ENCODE results near the gene NSD2.

NSD2 gene

DNA sequence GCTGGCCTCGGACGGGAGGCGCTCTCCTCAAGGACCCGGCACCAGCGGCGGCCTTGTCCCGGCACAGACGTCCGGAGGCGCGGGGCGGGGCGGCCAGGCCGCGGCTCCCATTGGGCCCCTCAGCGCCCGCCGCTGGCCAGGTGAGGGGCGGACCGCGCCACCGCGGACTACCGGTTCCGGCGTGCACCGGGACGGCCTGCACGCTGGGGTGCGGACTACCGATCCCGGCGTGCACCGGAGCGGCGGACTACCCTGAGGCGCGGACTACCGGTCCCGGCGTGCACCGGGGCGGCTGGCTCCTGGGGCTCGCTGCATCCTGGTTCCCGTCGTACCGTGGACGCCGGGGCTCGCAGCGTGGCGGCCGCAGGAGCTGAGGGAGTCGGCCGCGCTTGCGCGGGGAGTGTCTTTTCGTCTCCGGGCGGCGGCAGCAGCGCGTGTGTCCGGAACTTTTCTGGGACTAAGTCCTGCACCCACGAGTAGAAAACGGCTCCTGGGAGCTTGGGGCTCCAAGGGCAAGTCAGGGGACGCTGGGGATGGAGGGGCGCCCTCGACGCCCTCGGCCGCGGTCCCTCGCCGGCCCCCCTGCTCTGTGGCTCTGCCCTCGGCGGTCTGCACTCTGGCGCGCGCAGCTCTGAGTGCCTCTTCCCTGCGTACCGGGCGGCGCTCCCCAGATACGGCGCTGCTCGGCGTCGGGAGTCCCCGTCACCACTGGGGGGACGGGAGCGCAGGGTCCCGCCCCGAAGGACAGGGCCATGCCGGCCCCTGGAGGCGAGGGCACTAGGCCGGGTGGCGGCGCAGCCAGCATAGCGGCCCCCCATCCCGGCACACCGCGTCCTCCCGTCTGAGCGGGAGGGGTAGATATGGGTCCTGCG is 14.9 kb upstream of the NSD2 start, which contains the start of gene LETM1:
Gene LETM1 (minus strand): TSS at position 86 of the 872 bp plus-strand sequence. CDS start 206 bp downstream, outside the sequence.
- Histone ChIP-seq H3K9me3 (ENCODE audit: insufficient read depth, low read depth, low read length) (no peaks in the 10 kb centered on the region), H3K4me1 (ENCODE audit: insufficient read depth, low read length) (peaks cover 4% of the 10 kb centered on the region; the same call in 1 of the 2 replicates), H3K36me3 (ENCODE audit: insufficient read depth, low read length) (no peaks in the 10 kb centered on the region; the same call in 1 of the 2 replicates), H3K4me3 (ENCODE audit: low read length) (peak within 1 kb of the TSS; percentile 86), H3K9ac (ENCODE audit: low read depth, low read length) (peak within 1 kb of the TSS; percentile 80), H3K27me3 (ENCODE audit: insufficient read depth, low read length) (peaks cover 55% of the 10 kb centered on the region), H3K27ac (ENCODE audit: low read depth, low read length) (no peak within 1 kb of the TSS)
- WGBS: under 1% methylated on average over 107 of the region's 107 CpGs

- Histone ChIP-seq H3K4me1 (ENCODE audit: insufficient read depth, low read length) (peaks cover 4% of the 10 kb centered on the region; the same call in 1 of the 2 replicates), H3K27me3 (ENCODE audit: insufficient read depth, low read length) (peaks cover 63% of the 10 kb centered on the region), H3K36me3 (ENCODE audit: insufficient read depth, low read length) (no peaks in the 10 kb centered on the region; the same call in 1 of the 2 replicates), H3K4me3 (ENCODE audit: low read length) (peak overlapping the region; percentile 86), H3K9me3 (ENCODE audit: insufficient read depth, low read depth, low read length) (no peaks in the 10 kb centered on the region), H3K9ac (ENCODE audit: low read depth, low read length) (peak overlapping the region; percentile 75), H3K27ac (ENCODE audit: low read depth, low read length) (no peak overlapping the region)
- 25% methylated on average over 32 of the region's 32 CpGs for WGBS
These were observed 14.1 kb upstream of the NSD2 start for GRCh38 chr4:1856943-1857699.

DNA sequence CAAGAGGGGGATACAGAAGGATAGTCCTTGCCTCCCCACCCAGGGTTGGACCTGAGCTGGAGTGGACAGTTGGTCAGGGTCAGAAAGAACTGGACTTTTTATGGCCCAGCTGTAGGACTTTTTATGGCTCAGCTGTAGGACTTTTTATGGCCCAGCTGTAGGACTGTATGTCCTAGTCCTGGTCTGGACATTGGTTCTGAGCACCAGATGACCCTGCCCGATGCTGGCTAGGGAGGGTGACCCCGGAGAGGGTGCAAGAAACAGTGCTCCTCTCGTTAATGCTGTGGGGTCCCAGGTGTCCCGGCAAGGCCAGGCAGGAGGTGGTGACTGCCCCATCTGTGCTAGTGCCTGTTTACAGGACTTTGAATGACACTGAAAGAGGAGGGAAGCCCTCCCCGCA is 13.3 kb upstream of the NSD2 start:
- H3K4me3 ChIP-seq (ENCODE audit: low read length): no peak overlapping the region
- 91% methylated on average over 5 of the region's 5 CpGs for WGBS
- no peak overlapping the region for H3K9ac ChIP-seq (ENCODE audit: low read depth, low read length)
- peaks cover 4% of the 10 kb centered on the region; the same call in 1 of the 2 replicates for H3K4me1 ChIP-seq (ENCODE audit: insufficient read depth, low read length)
- H3K27ac ChIP-seq (ENCODE audit: low read depth, low read length): no peak overlapping the region
- no peaks in the 10 kb centered on the region for H3K9me3 ChIP-seq (ENCODE audit: insufficient read depth, low read depth, low read length)
- H3K36me3 ChIP-seq (ENCODE audit: insufficient read depth, low read length): no peaks in the 10 kb centered on the region; the same call in 1 of the 2 replicates
- peaks cover 71% of the 10 kb centered on the region for H3K27me3 ChIP-seq (ENCODE audit: insufficient read depth, low read length)

GRCh38 chr4:1859389-1859753 is 11.8 kb upstream of the NSD2 start:
- Histone ChIP-seq H3K27ac (ENCODE audit: low read depth, low read length) (no peak overlapping the region), H3K36me3 (ENCODE audit: insufficient read depth, low read length) (no peaks in the 10 kb centered on the region), H3K27me3 (ENCODE audit: insufficient read depth, low read length) (peaks cover 85% of the 10 kb centered on the region), H3K4me1 (ENCODE audit: insufficient read depth, low read length) (peaks cover 4% of the 10 kb centered on the region; the same call in 1 of the 2 replicates), H3K4me3 (ENCODE audit: low read length) (no peak overlapping the region), H3K9me3 (ENCODE audit: insufficient read depth, low read depth, low read length) (no peaks in the 10 kb centered on the region), H3K9ac (ENCODE audit: low read depth, low read length) (no peak overlapping the region)
- WGBS: 63% methylated on average over 1 of the region's 1 CpG

DNA sequence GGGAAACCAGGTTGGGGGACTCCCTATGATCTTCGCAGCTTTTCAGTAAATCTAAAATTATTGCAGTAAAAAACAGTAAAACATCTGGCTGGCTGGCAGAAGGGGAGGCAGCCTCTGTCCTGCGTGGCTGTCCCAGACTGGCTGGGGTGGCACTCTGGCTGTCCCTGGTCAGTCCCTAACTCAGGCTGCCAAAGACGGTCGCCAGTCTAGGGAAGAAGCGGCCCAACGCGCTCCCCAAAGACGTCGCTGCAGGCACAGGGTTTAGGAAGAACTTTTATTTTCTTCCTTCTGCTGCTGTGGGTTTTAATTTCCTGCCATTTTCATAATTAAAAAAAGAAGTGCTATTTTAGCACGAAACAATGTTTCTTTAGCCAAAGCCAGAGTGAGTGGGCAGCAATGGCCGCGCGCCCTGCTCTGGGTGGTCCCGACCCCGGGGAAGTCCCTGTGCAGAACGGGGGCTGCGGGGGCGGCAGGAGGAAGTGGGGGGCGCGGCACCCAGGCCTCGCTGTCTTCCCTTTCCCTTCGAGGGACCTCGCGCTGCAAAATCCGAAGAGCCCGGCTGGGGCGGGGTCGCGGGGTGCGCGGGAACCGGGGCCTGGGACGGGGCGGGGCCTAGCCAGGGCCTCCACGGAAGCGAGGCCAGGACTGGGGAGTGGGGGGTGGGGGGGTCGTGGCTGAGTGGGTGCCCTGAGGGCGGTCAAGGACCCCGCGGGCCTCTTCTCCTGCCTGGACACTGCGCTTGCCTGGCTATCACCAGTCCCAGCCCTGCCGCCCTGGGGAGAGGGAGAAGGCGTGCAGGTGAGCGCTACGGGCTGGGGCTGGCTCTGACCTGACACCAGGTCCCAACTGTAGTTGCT is 8.9 kb upstream of the NSD2 start:
- Histone ChIP-seq H3K36me3 (ENCODE audit: insufficient read depth, low read length) (no peaks in the 10 kb centered on the region), H3K4me3 (ENCODE audit: low read length) (peak overlapping the region; percentile 29), H3K4me1 (ENCODE audit: insufficient read depth, low read length) (peaks cover under 1% of the 10 kb centered on the region; the same call in 1 of the 2 replicates), H3K9me3 (ENCODE audit: insufficient read depth, low read depth, low read length) (no peaks in the 10 kb centered on the region), H3K27me3 (ENCODE audit: insufficient read depth, low read length) (peaks cover 99% of the 10 kb centered on the region), H3K9ac (ENCODE audit: low read depth, low read length) (no peak overlapping the region), H3K27ac (ENCODE audit: low read depth, low read length) (no peak overlapping the region)
- WGBS: 33% methylated on average over 45 of the region's 45 CpGs

DNA sequence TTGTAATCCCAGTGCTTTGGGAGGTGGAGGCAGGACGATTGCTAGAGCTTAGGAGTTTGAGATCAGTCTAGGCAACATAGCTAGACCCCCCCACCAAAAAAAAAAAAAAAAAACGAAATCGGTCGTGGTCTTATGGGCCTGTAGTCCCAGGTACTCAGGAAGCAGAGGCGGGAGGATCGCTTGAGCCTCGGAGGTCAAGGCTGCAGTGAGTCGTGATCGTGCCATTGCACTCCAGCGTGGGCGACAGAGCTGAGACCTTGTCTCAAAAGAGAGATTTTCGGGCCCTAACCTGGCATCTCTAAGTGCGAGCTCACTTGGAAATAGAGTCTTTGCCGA is 8.3 kb upstream of the NSD2 start:
- Histone ChIP-seq H3K9ac (ENCODE audit: low read depth, low read length) (no peak overlapping the region), H3K27ac (ENCODE audit: low read depth, low read length) (no peak overlapping the region), H3K27me3 (ENCODE audit: insufficient read depth, low read length) (peaks cover 99% of the 10 kb centered on the region), H3K9me3 (ENCODE audit: insufficient read depth, low read depth, low read length) (no peaks in the 10 kb centered on the region), H3K36me3 (ENCODE audit: insufficient read depth, low read length) (no peaks in the 10 kb centered on the region), H3K4me1 (ENCODE audit: insufficient read depth, low read length) (no peaks in the 10 kb centered on the region), H3K4me3 (ENCODE audit: low read length) (no peak overlapping the region)
- 70% methylated on average over 13 of the region's 14 CpGs for WGBS

- no peak overlapping the region for H3K4me3 ChIP-seq (ENCODE audit: low read length)
- peaks cover 99% of the 10 kb centered on the region for H3K27me3 ChIP-seq (ENCODE audit: insufficient read depth, low read length)
- no peaks in the 10 kb centered on the region for H3K9me3 ChIP-seq (ENCODE audit: insufficient read depth, low read depth, low read length)
- H3K27ac ChIP-seq (ENCODE audit: low read depth, low read length): no peak overlapping the region
- no peaks in the 10 kb centered on the region for H3K36me3 ChIP-seq (ENCODE audit: insufficient read depth, low read length)
- no peaks in the 10 kb centered on the region for H3K4me1 ChIP-seq (ENCODE audit: insufficient read depth, low read length)
- no peak overlapping the region for H3K9ac ChIP-seq (ENCODE audit: low read depth, low read length)
- 89% methylated on average over 11 of the region's 11 CpGs for WGBS
These were observed 7.7 kb upstream of the NSD2 start for GRCh38 chr4:1863297-1864033.

- Histone ChIP-seq H3K27me3 (ENCODE audit: insufficient read depth, low read length) (peaks cover 99% of the 10 kb centered on the region), H3K27ac (ENCODE audit: low read depth, low read length) (no peak overlapping the region), H3K4me1 (ENCODE audit: insufficient read depth, low read length) (no peaks in the 10 kb centered on the region), H3K4me3 (ENCODE audit: low read length) (no peak overlapping the region), H3K9ac (ENCODE audit: low read depth, low read length) (no peak overlapping the region), H3K36me3 (ENCODE audit: insufficient read depth, low read length) (no peaks in the 10 kb centered on the region), H3K9me3 (ENCODE audit: insufficient read depth, low read depth, low read length) (no peaks in the 10 kb centered on the region)
- 78% methylated on average over 17 of the region's 17 CpGs for WGBS
These were observed 6.9 kb upstream of the NSD2 start for GRCh38 chr4:1864076-1865008.

DNA sequence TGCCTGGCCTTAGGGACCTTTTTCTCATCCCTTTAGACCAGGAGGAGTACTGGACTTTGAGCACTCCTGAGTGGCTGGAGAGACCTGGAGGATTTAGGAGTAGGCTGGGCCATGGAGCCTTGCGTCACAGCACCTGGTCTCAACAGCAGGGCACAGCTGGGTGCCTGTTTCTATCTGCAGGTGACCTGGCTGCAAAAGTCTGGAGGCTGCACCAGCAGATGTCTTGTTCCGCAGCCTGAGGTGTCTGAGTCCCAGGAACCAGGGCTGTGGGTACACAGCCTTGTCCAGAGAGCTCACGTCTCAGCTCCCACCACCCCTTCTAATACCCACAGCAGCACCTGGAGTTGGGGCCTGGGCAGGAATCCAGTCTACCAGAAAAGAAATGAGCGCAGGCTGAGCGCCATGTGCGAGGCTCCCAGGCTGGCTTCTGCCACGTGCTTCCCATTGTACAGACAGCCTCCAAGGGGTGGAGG is 5.0 kb upstream of the NSD2 start:
- H3K9me3 ChIP-seq (ENCODE audit: insufficient read depth, low read depth, low read length): no peaks in the 10 kb centered on the region
- peaks cover 90% of the 10 kb centered on the region for H3K27me3 ChIP-seq (ENCODE audit: insufficient read depth, low read length)
- no peak overlapping the region for H3K27ac ChIP-seq (ENCODE audit: low read depth, low read length)
- no peak overlapping the region for H3K4me3 ChIP-seq (ENCODE audit: low read length)
- no peak overlapping the region for H3K9ac ChIP-seq (ENCODE audit: low read depth, low read length)
- H3K36me3 ChIP-seq (ENCODE audit: insufficient read depth, low read length): no peaks in the 10 kb centered on the region
- no peaks in the 10 kb centered on the region for H3K4me1 ChIP-seq (ENCODE audit: insufficient read depth, low read length)
- 88% methylated on average over 7 of the region's 7 CpGs for WGBS
